Activated B cell treated with CpG ODN at 0.5 μM for 24 hours (primary cell): ENCODE data around the gene KIRREL3. TPM values are rescaled to one million over a fixed set of nuclear protein-coding genes. Genes with fewer than 3 reads are reported as not detected.

ENCODE experiments used
- ATAC-seq: fragments of 200-7000 bp; cut with Tn5 transposase; one replicate; pipeline ENCODE4 v1.10.0; 2021; ENCODE audit warnings: low read depth, mild to moderate bottlenecking, moderate library complexity
- CTCF ChIA-PET: fragments of 350-600 bp; sonication (Branson Sonifier 250); formaldehyde crosslinking; loops from one replicate; lab custom pipeline; 2021; ENCODE audit warnings: antibody characterized with exemption; lab: Charles Lee
- POLR2A ChIA-PET: fragments of 350-600 bp; sonication (Branson Sonifier 250); formaldehyde crosslinking; loops from one replicate; lab custom pipeline; 2021; ENCODE audit warnings: antibody characterized with exemption; lab: Charles Lee
- DNase-seq: peaks from one replicate; pipeline ENCODE4 v3.0.0; 2022
- H3K27ac Mint-ChIP-seq: one replicate; pipeline ENCODE4 v1.8.0; 2020; ENCODE audit warnings: mixed read lengths
- H3K27me3 Mint-ChIP-seq: one replicate; pipeline ENCODE4 v1.8.0; 2021; ENCODE audit warnings: mixed read lengths
- H3K36me3 Mint-ChIP-seq: one replicate; pipeline ENCODE4 v1.8.0; 2021; ENCODE audit warnings: low read depth, mixed read lengths
- H3K4me1 Mint-ChIP-seq: one replicate; pipeline ENCODE4 v1.8.0; 2021; ENCODE audit warnings: mixed read lengths
- H3K4me3 Mint-ChIP-seq: one replicate; pipeline ENCODE4 v1.8.0; 2020; ENCODE audit warnings: mild to moderate bottlenecking, mixed read lengths
- H3K9me3 Mint-ChIP-seq: one replicate; pipeline ENCODE4 v1.8.0; 2020; ENCODE audit warnings: mixed read lengths
- CTCF ChIP-seq: fragments of 200-600 bp; IDR thresholded peaks from one replicate; pipeline ENCODE4 v1.8.0; 2022; ENCODE audit warnings: antibody characterized with exemption, mild to moderate bottlenecking
- intact Hi-C: fragments of 100-400 bp; cut with micrococcal nuclease; formaldehyde crosslinking; loops from one replicate; pipeline ENCODE4 v1.15.1; 2024
- total RNA-seq: library from RNA; stranded (reverse); gene quantifications from 2 replicates; pipeline ENCODE4 v1.2.3, GENCODE V29; 2022

The KIRREL3 gene
- total RNA-seq, 1 donor from 2014 or later: not detected

GRCh38 chr11:126611438-126611837 lies 389.1 kb downstream of the KIRREL3 start:
- Mint-ChIP-seq H3K27ac (no peak overlapping the region), H3K4me1 (no peaks in the 10 kb centered on the region), H3K4me3 (no peak overlapping the region), H3K9me3 (no peaks in the 10 kb centered on the region), H3K36me3 (no peaks in the 10 kb centered on the region), H3K27me3 (peaks cover 7% of the 10 kb centered on the region)
- DNase-seq (no peak), ATAC-seq (no peak)
- ChIA-PET CTCF (no interaction called here), POLR2A (no interaction called here)
- no peak for TF ChIP-seq CTCF
- intact Hi-C loops: no loop called here

GRCh38 chr11:126608658-126609057 lies 391.9 kb downstream of the KIRREL3 start:
- no peaks in the 10 kb centered on the region for H3K36me3 Mint-ChIP-seq
- DNase-seq (no peak), ATAC-seq (no peak)
- CTCF ChIA-PET: no interaction called here
- no peak overlapping the region for H3K27ac Mint-ChIP-seq
- intact Hi-C loops: no loop called here
- H3K4me3 Mint-ChIP-seq: no peak overlapping the region
- no peaks in the 10 kb centered on the region for H3K9me3 Mint-ChIP-seq
- H3K4me1 Mint-ChIP-seq: no peaks in the 10 kb centered on the region
- peaks cover 11% of the 10 kb centered on the region for H3K27me3 Mint-ChIP-seq
- POLR2A ChIA-PET: no interaction called here
- TF ChIP-seq CTCF: no peak

GRCh38 chr11:126607776-126608541 lies 392.6 kb downstream of the KIRREL3 start:
- POLR2A ChIA-PET: no interaction called here
- no peaks in the 10 kb centered on the region for H3K36me3 Mint-ChIP-seq
- intact Hi-C loops: no loop called here

GRCh38 chr11:126607374-126607773 lies 393.2 kb downstream of the KIRREL3 start:
- CTCF ChIA-PET: no interaction called here
- ATAC-seq: no peak
- no peak overlapping the region for H3K4me3 Mint-ChIP-seq
- H3K4me1 Mint-ChIP-seq: no peaks in the 10 kb centered on the region
- no peak for DNase-seq
- TF ChIP-seq CTCF: no peak
- H3K9me3 Mint-ChIP-seq: no peaks in the 10 kb centered on the region
- H3K36me3 Mint-ChIP-seq: no peaks in the 10 kb centered on the region
- intact Hi-C loops: no loop called here
- POLR2A ChIA-PET: no interaction called here
- peaks cover 11% of the 10 kb centered on the region for H3K27me3 Mint-ChIP-seq
- H3K27ac Mint-ChIP-seq: no peak overlapping the region

More at GRCh38 chr11:126607776-126608541, 392.6 kb downstream of the KIRREL3 start:
- CTCF ChIA-PET: no interaction called here
- no peaks in the 10 kb centered on the region for H3K4me1 Mint-ChIP-seq
- TF ChIP-seq CTCF: no peak
- H3K27me3 Mint-ChIP-seq: peaks cover 11% of the 10 kb centered on the region
- no peak overlapping the region for H3K27ac Mint-ChIP-seq
- ATAC-seq (no peak), DNase-seq (no peak)
- H3K9me3 Mint-ChIP-seq: no peaks in the 10 kb centered on the region
- no peak overlapping the region for H3K4me3 Mint-ChIP-seq

GRCh38 chr11:126606484-126606883 lies 394.1 kb downstream of the KIRREL3 start:
- Mint-ChIP-seq H3K36me3 (no peaks in the 10 kb centered on the region), H3K27ac (no peak overlapping the region), H3K4me1 (no peaks in the 10 kb centered on the region), H3K9me3 (no peaks in the 10 kb centered on the region), H3K27me3 (peaks cover 15% of the 10 kb centered on the region), H3K4me3 (no peak overlapping the region)
- DNase-seq (no peak), ATAC-seq (no peak)
- TF ChIP-seq CTCF: no peak
- intact Hi-C loops: no loop called here
- ChIA-PET CTCF (no interaction called here), POLR2A (no interaction called here)
